CD4-positive, alpha-beta T cell treated with Interleukin-10 for 1 hour (primary cell): ENCODE results near the gene KDM1B.
A peak's percentile ranks its signal among the peaks of the same experiment; 100 is the strongest.

Experiments
- DNase-seq: peaks from one replicate; pipeline ENCODE4 v3.0.0-alpha.2; 2020

Gene KDM1B

DNA sequence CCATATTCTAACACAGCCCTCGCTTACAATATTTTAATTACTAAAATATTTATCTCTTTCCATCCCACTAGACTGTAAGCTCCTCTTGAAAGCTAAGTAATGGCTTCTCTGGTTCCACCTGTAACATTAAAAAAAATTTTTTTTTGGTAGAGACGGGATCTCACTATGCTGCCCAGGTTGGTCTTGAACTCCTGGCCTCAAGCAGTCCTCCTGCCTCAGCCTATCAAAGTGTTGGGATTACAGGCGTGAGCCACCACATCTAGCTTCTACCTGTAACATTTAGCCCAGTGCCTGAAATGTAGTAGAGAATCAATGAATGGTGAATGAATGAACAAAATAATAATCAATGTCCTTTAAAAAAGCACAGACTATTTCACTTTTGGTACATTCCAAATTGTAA lies 80.3 kb downstream of the KDM1B start:
- DNase-seq: no peak

DNA sequence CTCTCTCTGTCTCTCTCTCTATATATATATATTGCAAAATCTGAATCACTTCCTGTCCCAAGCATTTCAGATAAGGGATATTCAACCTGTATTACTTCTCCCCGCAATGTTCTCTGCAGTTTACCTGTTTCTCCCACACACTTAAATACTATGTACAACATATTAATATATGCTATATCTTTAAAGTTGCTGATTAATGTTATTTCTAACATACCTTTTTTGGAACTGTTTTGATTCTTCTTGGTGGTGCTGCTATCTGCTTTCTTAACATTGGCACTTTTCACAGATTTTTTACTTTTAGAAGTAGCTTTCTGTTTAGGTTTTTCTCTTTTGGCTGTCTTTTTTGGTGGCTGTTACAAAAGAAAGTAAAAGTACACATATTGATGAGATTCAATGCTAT lies 81.9 kb downstream of the KDM1B start:
- DNase-seq: no peak

GRCh38 chr6:18240230-18240629 lies 85.0 kb downstream of the KDM1B start:
- no peak for DNase-seq

GRCh38 chr6:18241208-18242038 lies 86.2 kb downstream of the KDM1B start:
- no peak for DNase-seq

- DNase-seq: no peak
These were observed 87.0 kb downstream of the KDM1B start for GRCh38 chr6:18242062-18242851.

- no peak for DNase-seq
These were observed 88.2 kb downstream of the KDM1B start for GRCh38 chr6:18243302-18243893.

- DNase-seq: no peak
These were observed 89.0 kb downstream of the KDM1B start for GRCh38 chr6:18244251-18244650.

DNA sequence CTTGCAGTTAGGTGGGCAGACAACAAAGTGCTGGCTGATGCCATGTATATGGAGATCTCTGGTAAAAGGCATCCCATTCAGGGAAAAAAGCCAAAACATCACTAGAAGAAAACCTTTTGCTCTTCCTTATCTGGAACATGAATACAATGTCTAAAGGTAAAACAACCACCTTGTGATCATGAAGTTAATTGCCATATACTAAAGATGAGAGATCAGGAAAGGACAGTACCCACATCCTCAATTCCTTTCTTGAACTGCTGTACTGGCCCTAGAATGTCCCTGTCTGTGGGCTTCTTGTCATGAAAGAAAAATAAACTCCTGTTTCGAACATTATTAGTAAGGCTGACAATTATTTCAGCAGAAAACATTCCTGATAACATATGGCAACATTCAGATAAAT lies 89.9 kb downstream of the KDM1B start:
- DNase-seq: no peak

GRCh38 chr6:18245642-18246041 lies 90.4 kb downstream of the KDM1B start:
- peak; percentile 32 for DNase-seq

DNA sequence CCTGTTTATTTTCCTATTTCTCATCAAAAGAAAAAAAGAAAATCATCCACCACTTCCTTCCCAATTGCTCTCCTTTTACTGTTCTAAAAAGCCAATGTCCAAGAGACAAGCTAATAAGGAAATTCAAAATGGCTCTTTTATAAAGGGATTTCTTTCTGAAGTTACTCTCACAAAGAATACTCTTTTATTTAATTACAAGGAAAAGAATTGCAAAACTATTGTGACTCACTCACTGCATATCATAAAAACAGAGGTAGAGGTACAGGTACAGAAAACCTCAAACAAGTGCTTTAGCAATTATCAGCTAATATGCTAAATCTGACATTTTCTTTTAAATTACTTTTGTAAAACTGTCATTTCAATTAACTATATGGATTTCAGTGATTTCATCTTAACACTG lies 91.0 kb downstream of the KDM1B start:
- no peak for DNase-seq

DNA sequence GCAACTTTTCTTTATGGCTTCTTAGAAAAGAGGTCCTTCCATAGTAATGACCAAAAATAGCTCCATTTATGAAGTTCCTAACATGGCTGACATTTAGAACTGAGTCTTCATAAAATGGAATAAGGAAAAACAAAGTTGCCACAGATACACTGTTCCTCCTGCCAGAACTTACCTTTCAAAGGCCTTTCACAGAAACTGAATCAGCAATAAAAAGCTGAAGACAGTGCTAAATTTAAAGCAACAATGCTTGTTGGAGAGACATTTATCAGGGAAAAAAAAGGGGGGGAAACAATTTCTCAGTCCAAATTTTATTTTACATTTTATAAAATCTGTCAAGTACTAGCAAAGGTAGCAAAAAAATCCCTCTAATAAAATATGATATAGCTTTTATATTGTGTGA lies 91.8 kb downstream of the KDM1B start:
- no peak for DNase-seq

- DNase-seq: no peak
These were observed 93.5 kb downstream of the KDM1B start for GRCh38 chr6:18248698-18249097.

- no peak for DNase-seq
These were observed 94.0 kb downstream of the KDM1B start for GRCh38 chr6:18249271-18249670.

DNA sequence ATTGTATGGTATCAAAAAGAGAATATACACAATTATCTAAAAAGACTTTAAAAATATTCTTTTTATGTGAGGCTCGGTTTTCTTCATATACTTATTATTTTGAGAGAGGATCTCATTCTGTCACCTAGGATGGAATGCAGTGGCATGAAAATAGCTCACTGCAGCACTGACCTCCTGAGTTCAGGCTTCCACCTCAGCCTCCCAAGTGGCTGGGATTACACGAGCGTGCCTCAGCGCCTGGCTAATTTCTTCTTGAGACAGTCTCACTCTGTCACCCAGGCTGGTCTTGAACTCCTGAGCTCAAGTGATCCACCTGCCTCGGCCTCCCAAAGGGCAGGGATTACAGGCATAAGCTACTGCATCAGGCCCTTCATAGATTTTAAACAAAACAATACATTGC lies 98.4 kb downstream of the KDM1B start:
- DNase-seq: no peak

DNA sequence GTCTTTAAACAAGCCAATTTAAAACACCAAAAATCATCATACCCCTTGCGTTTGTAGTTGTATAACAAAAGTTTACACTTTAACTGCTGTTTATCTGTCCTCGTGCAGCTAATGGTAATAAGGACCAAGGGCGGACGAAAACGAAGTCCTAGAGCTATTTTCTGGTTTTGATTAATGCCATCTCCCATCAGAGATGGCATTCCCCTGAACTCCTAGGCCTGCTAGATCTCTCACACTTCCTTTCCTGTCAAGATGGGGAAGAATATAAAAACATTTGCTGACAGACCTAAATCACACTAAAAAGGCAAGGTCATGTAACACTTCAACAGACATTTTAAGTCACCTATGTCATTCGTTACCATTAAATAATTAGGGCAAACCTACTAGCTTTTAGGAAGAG lies 99.6 kb downstream of the KDM1B start:
- no peak for DNase-seq

DNA sequence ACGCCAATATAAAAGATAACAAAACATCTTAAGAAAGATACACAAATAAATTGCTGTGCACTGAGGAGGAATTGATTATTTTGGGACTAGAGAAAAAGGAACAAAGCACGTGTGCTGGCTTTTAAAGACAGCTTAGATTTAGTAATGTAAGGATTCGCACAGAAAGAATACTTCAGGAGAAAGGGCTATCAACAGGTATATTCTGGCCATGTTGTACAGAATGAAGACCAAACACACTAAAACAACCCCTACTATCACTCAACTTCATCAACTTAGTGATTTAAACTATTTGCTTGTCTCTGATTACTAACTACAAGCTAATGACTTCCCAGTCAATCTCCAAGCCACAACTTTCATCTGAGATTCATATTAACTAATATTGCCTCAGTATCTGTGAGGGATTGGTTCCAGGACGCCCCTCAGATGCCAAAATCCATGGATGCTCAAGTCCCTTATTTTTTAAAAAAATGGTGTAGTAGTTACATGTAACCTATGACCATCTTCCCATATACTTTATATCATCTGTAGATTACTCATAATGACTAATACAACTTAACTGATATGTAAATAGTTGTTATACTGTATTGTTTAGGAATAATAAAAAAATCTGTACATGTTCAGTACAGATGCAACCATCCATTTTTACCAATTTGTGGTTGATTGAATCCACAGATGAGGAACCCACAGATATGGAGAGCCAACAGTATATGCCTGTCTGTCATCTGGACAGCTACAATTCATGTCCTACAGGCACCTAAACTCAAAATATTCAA lies 104.6 kb downstream of the KDM1B start:
- no peak for DNase-seq

- peak; percentile 21 for DNase-seq
These were observed 105.4 kb downstream of the KDM1B start for GRCh38 chr6:18260448-18261106.

- no peak for DNase-seq
These were observed 106.7 kb downstream of the KDM1B start for GRCh38 chr6:18261877-18262276.

GRCh38 chr6:18262702-18263417 lies 107.6 kb downstream of the KDM1B start:
- DNase-seq: peak; percentile 56

DNA sequence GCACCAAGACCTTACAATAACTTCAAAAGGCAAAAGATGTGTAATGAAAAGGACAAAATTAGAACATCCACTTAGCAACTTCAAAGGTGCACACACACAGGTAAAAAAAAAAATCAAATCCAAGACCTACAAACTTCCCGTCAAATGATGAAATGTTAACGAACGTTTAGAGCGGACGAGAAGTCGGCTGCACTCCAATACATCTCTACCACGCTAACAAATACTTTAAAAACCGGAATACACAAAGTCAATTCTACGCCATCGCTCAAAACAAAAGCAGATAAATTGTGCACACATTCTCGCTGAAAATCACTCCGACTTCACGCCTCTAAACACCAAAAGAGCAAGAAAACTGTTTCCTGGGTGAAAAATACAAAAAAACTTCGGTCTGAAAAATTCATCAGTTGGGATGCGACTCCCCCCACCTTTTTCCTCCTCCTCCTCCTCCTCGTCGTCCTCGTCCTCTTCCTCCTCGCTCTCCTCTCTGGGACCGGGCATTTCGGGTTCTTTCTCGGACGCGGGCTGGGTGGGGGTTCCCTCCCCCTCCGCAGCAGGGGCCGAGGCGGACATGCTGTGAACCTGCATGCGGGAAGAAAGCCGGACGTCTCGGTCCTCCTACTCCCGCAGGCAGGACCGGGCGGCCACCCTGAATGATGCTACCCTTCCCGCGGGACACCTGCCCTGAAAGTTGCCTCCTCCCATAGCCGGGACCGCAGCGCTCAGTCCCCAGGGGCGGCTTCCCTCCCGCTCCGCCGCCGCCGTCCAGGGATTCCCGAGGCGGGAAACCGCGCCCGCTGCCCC lies 108.4 kb downstream of the KDM1B start:
- DNase-seq: peak; percentile 33
